TTC549 (cell line): ENCODE measurements around the gene EPB41L4A.

ENCODE experiments used
- FAIRE-seq: peaks from 2 replicates; lab custom pipeline; 2012; peaks lifted over from hg19 to GRCh38; lab: Jason Lieb, UNC

The EPB41L4A gene

GRCh38 chr5:112154940-112155686 is 264.0 kb downstream of the EPB41L4A start:
- no peak for FAIRE-seq

GRCh38 chr5:112149727-112150126 is 269.4 kb downstream of the EPB41L4A start:
- FAIRE-seq = no peak

- FAIRE-seq = peak; percentile 89
Observed at GRCh38 chr5:112146323-112147226, 272.5 kb downstream of the EPB41L4A start.

GRCh38 chr5:112143690-112144089 is 275.4 kb downstream of the EPB41L4A start:
- FAIRE-seq = no peak

GRCh38 chr5:112142769-112143270 is 276.3 kb downstream of the EPB41L4A start:
- FAIRE-seq = no peak

- FAIRE-seq = no peak
Observed at GRCh38 chr5:112141582-112141981, 277.5 kb downstream of the EPB41L4A start.

- FAIRE-seq = no peak
Observed at GRCh38 chr5:112138526-112138925, 280.6 kb downstream of the EPB41L4A start.

GRCh38 chr5:112136773-112137172 is 282.3 kb downstream of the EPB41L4A start:
- FAIRE-seq = no peak

GRCh38 chr5:112127861-112128260 is 291.2 kb downstream of the EPB41L4A start:
- FAIRE-seq = no peak

- no peak for FAIRE-seq
Observed at GRCh38 chr5:112126982-112127381, 292.1 kb downstream of the EPB41L4A start.

- FAIRE-seq = no peak
Observed at GRCh38 chr5:112125903-112126302, 293.2 kb downstream of the EPB41L4A start.

GRCh38 chr5:112124788-112125187 is 294.3 kb downstream of the EPB41L4A start:
- FAIRE-seq = no peak

GRCh38 chr5:112123086-112123485 is 296.0 kb downstream of the EPB41L4A start:
- FAIRE-seq = no peak

GRCh38 chr5:112122353-112122752 is 296.7 kb downstream of the EPB41L4A start:
- no peak for FAIRE-seq

GRCh38 chr5:112121258-112121657 is 297.8 kb downstream of the EPB41L4A start:
- FAIRE-seq = no peak

- no peak for FAIRE-seq
Observed at GRCh38 chr5:112119969-112120368, 299.1 kb downstream of the EPB41L4A start.

- no peak for FAIRE-seq
Observed at GRCh38 chr5:112119508-112119907, 299.6 kb downstream of the EPB41L4A start.

GRCh38 chr5:112117551-112117950 is 301.5 kb downstream of the EPB41L4A start:
- FAIRE-seq = no peak

GRCh38 chr5:112116371-112116770 is 302.7 kb downstream of the EPB41L4A start:
- FAIRE-seq = no peak

- FAIRE-seq = no peak
Observed at GRCh38 chr5:112113565-112113964, 305.5 kb downstream of the EPB41L4A start.
